ENCODE data around the gene GJA10. TPM values are rescaled to one million over a fixed set of nuclear protein-coding genes. Genes with fewer than 3 reads are reported as not detected.
"Not testable (repeated sequence)": the region's sequence is repeated elsewhere in the genome, so short reads cannot be mapped to it uniquely, and the experiment has no call there.

The GJA10 gene
- polyA plus RNA-seq (ENCODE audit: insufficient read length in 3 of 3): not detected
- long read RNA-seq, donor 1: 0 reads
- long read RNA-seq, donor 2: 0 reads
- long read RNA-seq, donor 3: 0 reads
- long read RNA-seq, donor 4: 0 reads
- long read RNA-seq, donor 5: 0 reads
- long read RNA-seq, donor 6: 0 reads
- long read RNA-seq, donor 7: 0 reads
- long read RNA-seq, donor 8: 0 reads
- long read RNA-seq, donor 9: 0 reads
- long read RNA-seq, donor 10: 0 reads
- long read RNA-seq, donor 11: 0 reads
- long read RNA-seq, donor 12: 0 reads
- long read RNA-seq, donor 13: 0 reads
- long read RNA-seq, donor 14: 0 reads
- long read RNA-seq, donor 15: 0 reads
- long read RNA-seq, donor 16: 0 reads

GRCh38 chr6:89894169-89894568, at the start of gene GJA10:
GJA10 (plus strand) TSS chr6:89894469; CDS start chr6:89894469, 0 bp downstream.
- no peak for DNase-seq (ENCODE audit: extremely low read depth in 1 of 11, low read depth in 9 of 11, low spot score in 4 of 11)

- not testable (repeated sequence) for DNase-seq (ENCODE audit: extremely low read depth in 1 of 11, low read depth in 9 of 11, low spot score in 4 of 11)
These were observed 46.8 kb upstream of the GJA10 start for GRCh38 chr6:89847513-89847912.

GRCh38 chr6:89853068-89853467, 41.2 kb upstream of the GJA10 start:
- no peak for DNase-seq (ENCODE audit: extremely low read depth in 1 of 11, low read depth in 9 of 11, low spot score in 4 of 11)

DNA sequence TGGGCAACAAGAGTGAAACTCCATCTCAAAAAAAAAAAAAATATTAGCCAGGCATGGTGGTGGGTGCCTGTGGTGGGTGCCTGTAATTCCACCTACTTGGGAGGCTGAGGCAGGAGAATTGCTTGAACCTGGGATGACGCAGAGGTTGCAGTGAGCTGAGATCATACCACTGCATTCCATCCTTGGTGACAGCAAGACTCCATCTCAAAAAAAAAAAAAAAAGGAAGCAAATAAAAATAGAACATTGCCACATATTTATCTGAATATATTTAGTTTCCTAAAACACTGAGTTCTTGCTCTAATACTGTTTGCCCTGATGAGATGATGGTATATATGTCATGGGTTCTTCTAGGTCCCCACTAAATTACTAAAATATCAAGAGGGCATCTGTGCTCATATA, 36.2 kb upstream of the GJA10 start:
- DNase-seq (ENCODE audit: extremely low read depth in 1 of 11, low read depth in 9 of 11, low spot score in 4 of 11): no peak

DNA sequence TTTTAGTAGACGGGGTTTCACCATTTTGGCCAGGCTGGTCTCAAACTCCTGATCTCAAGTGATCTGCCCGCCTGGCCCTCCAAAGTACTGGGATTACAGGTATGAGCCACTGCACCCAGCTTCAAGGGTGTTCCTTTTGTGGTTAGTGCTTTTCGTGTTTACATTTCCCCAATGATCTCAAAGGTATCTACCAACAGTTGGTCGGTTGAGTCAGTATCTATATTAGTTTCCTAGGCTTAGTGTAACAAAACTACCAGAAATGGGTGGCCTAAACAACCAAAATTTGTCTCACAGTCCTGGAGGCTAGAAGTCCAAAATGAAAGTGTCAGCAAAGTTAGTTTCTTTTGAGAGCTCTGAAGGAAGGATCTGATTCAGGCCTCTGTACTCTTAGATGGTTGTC, 34.5 kb upstream of the GJA10 start:
- no peak for DNase-seq (ENCODE audit: extremely low read depth in 1 of 11, low read depth in 9 of 11, low spot score in 4 of 11)

DNA sequence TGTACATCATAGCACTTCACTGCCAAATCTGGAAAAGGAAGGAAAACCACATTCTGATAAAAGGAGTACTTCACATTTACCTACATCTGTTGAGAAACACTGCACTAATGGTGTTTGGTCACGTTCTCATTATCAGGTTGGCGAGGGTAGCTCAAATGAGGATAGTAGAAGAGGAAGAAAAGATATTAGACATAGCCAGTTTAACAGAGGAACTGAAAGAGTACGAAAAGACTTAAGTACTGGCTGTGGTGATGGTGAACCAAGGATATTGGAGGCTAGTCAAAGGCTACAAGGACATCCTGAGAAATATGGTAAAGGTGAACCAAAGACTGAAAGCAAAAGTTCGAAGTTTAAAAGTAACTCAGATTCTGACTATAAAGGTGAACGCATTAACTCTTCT, 32.0 kb upstream of the GJA10 start:
- DNase-seq (ENCODE audit: extremely low read depth in 1 of 11, low read depth in 9 of 11, low spot score in 4 of 11): no peak

DNA sequence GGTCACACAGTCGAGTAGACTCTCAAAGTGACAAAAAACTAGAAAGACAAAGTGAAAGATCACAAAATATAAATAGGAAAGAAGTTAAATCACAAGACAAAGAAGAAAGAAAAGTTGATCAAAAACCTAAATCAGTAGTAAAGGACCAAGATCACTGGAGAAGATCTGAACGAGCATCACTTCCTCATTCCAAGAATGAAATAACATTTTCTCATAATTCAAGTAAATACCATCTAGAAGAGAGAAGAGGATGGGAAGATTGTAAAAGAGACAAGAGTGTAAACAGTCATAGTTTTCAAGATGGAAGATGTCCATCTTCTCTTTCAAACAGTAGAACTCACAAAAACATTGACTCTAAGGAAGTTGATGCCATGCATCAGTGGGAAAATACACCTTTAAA, 31.6 kb upstream of the GJA10 start:
- DNase-seq (ENCODE audit: extremely low read depth in 1 of 11, low read depth in 9 of 11, low spot score in 4 of 11): no peak

DNA sequence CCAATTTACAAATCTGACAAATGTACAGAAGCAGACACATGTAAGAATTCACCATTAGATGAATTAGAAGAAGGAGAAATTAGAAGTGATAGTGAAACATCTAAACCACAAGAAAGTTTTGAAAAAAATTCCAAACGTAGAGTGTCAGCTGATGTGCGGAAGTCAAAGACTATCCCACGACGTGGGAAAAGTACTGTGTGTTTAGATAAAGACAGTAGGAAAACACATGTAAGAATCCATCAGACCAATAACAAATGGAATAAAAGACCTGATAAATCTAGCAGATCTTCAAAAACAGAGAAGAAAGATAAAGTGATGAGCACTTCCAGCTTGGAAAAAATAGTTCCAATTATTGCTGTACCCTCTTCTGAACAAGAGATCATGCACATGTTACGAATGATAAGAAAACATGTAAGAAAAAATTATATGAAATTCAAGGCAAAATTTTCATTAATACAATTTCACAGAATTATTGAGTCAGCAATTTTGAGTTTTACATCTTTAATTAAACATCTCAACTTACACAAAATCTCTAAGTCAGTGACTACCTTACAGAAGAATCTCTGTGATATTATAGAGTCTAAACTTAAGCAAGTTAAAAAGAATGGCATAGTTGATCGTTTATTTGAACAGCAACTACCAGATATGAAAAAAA, 28.1 kb upstream of the GJA10 start:
- DNase-seq (ENCODE audit: extremely low read depth in 1 of 11, low read depth in 9 of 11, low spot score in 4 of 11): no peak

DNA sequence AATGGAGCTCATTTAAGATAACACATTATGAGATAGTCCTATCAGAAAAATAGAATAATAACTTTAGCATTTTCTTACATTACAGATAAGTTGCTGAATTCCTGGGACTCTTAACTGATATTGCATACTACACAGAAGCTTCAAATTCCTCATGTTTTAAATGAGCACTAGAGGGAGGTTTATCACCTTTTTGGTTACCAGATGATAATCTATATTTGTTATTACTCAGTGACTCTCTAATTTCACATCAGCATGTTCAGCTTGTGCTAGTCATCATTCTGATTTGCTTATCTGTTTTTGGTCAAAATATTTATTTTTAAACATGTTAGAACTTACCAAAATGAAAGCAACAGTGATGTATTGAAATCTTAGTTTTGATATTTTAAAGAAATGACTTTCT, 20.5 kb upstream of the GJA10 start:
- DNase-seq (ENCODE audit: extremely low read depth in 1 of 11, low read depth in 9 of 11, low spot score in 4 of 11): no peak

DNA sequence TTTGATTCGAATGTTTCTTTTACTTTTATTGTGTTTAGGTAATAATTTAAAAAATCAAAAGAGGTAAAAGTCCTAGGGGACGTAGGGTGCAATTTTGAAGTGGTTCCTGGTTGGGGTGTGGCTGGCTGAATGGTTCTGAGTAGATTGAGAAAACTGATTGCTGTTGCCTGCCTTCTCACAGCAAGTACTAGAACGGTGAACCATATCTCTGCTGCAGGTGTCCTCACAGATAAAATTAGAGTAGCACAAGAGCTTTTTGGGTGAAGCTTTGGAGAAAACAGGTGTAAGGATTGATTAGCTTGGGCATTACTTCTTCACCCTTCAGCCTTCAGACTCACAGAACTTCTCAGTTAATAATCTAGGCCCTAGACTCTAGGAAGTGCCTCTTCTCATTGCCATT, 19.8 kb upstream of the GJA10 start:
- no peak for DNase-seq (ENCODE audit: extremely low read depth in 1 of 11, low read depth in 9 of 11, low spot score in 4 of 11)

DNA sequence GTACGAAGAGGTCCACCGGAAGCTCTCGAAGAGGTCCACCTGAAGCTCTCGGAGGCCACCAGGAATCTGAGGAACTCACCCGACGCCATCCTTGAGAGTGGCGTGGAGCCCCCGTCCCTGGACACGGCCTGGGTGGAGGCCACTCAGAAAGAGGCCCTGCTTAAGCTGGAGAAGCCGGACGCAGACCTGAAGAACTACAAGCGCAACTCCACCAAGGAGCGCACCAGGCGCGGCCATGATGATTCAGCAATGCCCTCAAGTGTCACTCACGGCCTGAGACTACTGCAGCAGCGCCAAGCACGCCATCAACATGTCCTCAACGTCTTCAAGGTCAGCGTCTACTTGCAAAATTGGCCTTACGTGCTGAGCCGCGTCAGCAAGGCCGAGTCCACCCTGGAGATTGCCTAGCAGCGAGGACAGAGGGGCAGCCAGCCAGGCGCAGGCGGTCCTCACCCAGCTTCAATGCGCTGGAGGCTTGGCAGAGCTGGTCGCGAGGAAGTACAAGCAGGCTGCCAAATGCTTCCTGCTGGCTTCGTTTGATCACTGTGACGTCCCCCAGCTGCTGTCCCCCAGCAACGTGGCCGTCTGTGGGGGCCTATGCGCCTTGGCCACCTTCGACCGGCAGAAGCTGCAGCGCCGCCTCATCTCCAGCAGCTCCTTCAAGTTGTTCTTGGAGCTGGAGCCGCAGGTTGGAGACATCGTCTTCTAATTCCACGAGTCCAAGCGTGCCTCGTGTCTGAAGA, 7.7 kb upstream of the GJA10 start:
- DNase-seq (ENCODE audit: extremely low read depth in 1 of 11, low read depth in 9 of 11, low spot score in 4 of 11): no peak

DNA sequence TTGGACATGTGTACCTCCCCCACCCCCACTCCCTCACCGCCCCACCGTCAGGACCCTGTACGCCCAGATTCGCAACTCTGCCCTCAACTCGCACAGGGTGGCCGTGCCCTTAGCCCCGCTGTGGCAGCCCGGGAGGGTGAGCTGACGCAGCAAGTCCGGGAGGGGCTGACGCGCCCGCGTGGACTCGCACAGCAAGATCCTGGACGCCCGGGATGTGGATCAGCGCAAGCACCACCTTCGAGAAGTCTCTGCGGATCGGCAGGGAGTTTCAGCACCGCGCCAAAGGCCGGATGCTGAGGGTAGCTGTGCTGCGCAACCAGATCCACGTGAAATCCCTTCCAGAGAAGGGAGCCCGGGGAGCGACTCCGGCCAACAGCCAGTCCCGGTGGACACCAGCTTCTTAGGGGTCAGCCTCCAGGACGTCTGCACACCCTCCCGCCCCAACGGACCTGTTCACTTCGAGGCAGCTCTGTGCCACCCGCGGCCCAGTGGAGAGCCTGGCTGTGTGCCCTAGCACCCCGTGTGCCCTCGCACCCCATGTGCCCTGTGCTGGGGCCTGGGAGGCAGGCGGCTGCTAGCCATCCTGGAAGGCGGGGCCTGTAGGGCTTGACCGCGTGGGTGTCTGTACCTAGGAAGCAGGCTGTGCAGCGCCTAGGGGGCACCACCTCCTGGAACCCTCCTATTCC, 6.7 kb upstream of the GJA10 start:
- DNase-seq (ENCODE audit: extremely low read depth in 1 of 11, low read depth in 9 of 11, low spot score in 4 of 11): no peak

DNA sequence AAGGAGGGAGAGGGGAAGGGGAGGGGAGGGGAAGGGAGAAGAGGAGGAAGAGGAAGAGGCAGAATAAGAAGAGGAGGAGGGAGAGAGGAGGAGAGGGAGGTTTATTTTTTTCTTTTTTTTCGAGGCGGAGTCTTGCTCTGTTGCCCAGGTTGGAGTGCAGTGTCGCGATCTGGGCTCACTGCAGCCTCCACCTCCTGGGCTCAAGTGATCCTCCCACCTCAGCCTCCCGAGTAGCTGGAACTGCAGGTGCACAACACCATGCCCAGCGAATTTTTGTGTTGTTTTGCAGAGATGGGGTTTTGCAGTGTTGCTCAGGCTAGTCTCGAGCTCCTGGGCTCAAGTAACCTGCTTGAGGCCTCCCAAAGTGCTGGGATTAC, 6.1 kb upstream of the GJA10 start:
- DNase-seq (ENCODE audit: extremely low read depth in 1 of 11, low read depth in 9 of 11, low spot score in 4 of 11): no peak

GRCh38 chr6:89888871-89889270, 5.4 kb upstream of the GJA10 start:
- no peak for DNase-seq (ENCODE audit: extremely low read depth in 1 of 11, low read depth in 9 of 11, low spot score in 4 of 11)

GRCh38 chr6:89890845-89891528, 3.3 kb upstream of the GJA10 start:
- not testable (repeated sequence) for DNase-seq (ENCODE audit: extremely low read depth in 1 of 11, low read depth in 9 of 11, low spot score in 4 of 11)

GRCh38 chr6:89892577-89892976, 1.7 kb upstream of the GJA10 start:
- not testable (repeated sequence) for DNase-seq (ENCODE audit: extremely low read depth in 1 of 11, low read depth in 9 of 11, low spot score in 4 of 11)

DNA sequence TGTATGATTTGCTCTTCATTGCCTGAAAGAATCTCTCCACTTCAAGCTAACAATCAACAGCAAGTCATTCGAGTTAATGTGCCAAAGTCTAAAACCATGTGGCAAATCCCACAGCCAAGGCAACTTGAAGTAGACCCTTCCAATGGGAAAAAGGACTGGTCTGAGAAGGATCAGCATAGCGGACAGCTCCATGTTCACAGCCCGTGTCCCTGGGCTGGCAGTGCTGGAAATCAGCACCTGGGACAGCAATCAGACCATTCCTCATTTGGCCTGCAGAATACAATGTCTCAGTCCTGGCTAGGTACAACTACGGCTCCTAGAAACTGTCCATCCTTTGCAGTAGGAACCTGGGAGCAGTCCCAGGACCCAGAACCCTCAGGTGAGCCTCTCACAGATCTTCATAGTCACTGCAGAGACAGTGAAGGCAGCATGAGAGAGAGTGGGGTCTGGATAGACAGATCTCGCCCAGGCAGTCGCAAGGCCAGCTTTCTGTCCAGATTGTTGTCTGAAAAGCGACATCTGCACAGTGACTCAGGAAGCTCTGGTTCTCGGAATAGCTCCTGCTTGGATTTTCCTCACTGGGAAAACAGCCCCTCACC, 1.1 kb downstream of the GJA10 start:
- peak; percentile 55 to 86 (median 73) for DNase-seq (ENCODE audit: extremely low read depth in 1 of 11, low read depth in 9 of 11, low spot score in 4 of 11)

DNA sequence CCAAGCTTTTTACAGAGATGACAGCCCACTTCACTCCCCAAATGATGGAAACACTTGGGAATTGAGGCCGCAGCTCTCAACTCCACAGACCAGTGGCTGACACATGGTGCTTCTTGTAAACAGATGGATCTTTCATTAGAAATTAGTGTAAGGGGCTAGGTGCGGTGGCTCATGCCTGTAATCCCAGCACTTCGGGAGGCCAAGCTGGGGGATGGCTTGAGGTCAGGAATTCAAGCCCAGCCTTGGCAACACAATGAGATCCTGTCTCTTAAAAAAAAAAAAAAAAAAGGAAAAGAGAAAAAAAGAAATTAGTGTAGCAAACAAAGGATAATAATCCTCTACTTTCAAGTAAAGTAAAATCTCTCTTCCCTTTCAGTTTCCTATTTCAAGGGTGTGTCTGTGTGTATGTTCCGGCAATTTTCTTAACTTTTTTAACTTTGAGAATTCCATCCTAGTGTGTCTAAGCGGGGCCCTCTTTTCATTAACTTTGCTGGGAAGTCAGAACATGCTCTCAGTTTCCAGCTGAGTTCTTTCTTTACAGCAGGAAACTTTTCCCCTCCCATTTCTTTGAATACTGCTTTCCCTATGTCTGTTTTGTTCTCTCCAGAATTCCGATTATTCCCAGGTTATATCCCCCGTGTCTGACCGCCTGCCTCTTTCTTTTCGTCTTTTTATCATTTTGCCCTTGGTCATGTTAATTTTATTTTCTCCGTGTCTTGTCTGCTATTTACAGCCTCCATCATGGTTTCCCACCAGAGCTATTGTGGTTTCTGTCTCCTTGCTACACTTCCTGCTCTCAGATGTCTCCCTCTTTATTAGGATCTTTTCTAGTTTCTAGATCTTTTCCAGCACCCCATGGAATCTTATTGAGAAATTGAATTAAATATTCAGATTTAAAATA, 16.0 kb downstream of the GJA10 start:
- not testable (repeated sequence) for DNase-seq (ENCODE audit: extremely low read depth in 1 of 11, low read depth in 9 of 11, low spot score in 4 of 11)
